Natural killer cell treated with Interleukin-12 subunit alpha and Interleukin-12 subunit beta and Interleukin-15 and Interleukin-18, amount 100 ng/mL, for 72 hours (primary cell): ENCODE data around the gene DNAJB5. TPM values are rescaled to one million over a fixed set of nuclear protein-coding genes. Genes with fewer than 3 reads are reported as not detected.
A peak's percentile ranks its signal among the peaks of the same experiment; 100 is the strongest.
"Not testable (repeated sequence)": the region's sequence is repeated elsewhere in the genome, so short reads cannot be mapped to it uniquely, and the experiment has no call there.

Experiments
- ATAC-seq, 2 donors: fragments of 150-1000 bp; cut with Tn5 transposase in 1 of 2; sonication (Bioruptor Pico), chemical (Tn5 transposase) in 1 of 2; 2 replicates each; pipeline ENCODE4 v1.10.0; 2021
- DNase-seq: peaks from one replicate; pipeline ENCODE4 v3.0.0; 2022; ENCODE audit warnings: low spot score
- H3K27ac Mint-ChIP-seq, 2 donors: 1 replicate in 1 of 2; 2 replicates in 1 of 2; pipeline ENCODE4 v1.8.0; 2022; ENCODE audit warnings: mixed read lengths in 2 of 2, mild to moderate bottlenecking in 1 of 2, moderate library complexity in 1 of 2
- H3K27me3 Mint-ChIP-seq, 2 donors: 1 replicate in 1 of 2; 2 replicates in 1 of 2; pipeline ENCODE4 v1.8.0; 2022; ENCODE audit warnings: mixed read lengths in 2 of 2
- H3K36me3 Mint-ChIP-seq: one replicate; pipeline ENCODE4 v1.8.0; 2022; ENCODE audit warnings: mixed read lengths
- H3K4me1 Mint-ChIP-seq, 2 donors: 1 replicate in 1 of 2; 2 replicates in 1 of 2; pipeline ENCODE4 v1.8.0; 2022; ENCODE audit warnings: low read depth in 2 of 2, mixed read lengths in 2 of 2, mild to moderate bottlenecking in 1 of 2
- H3K4me3 Mint-ChIP-seq: one replicate; pipeline ENCODE4 v1.8.0; 2022; ENCODE audit warnings: mixed read lengths
- H3K9me3 Mint-ChIP-seq: 2 replicates; pipeline ENCODE4 v1.8.0; 2022; ENCODE audit warnings: mixed read lengths
- total RNA-seq, 2 donors: library from RNA; stranded (reverse); gene quantifications; one replicate each; pipeline ENCODE4 v1.2.3, GENCODE V29; 2022

Gene DNAJB5
- 1 to 10 TPM; 1.7 to 5.0 TPM for total RNA-seq

DNA sequence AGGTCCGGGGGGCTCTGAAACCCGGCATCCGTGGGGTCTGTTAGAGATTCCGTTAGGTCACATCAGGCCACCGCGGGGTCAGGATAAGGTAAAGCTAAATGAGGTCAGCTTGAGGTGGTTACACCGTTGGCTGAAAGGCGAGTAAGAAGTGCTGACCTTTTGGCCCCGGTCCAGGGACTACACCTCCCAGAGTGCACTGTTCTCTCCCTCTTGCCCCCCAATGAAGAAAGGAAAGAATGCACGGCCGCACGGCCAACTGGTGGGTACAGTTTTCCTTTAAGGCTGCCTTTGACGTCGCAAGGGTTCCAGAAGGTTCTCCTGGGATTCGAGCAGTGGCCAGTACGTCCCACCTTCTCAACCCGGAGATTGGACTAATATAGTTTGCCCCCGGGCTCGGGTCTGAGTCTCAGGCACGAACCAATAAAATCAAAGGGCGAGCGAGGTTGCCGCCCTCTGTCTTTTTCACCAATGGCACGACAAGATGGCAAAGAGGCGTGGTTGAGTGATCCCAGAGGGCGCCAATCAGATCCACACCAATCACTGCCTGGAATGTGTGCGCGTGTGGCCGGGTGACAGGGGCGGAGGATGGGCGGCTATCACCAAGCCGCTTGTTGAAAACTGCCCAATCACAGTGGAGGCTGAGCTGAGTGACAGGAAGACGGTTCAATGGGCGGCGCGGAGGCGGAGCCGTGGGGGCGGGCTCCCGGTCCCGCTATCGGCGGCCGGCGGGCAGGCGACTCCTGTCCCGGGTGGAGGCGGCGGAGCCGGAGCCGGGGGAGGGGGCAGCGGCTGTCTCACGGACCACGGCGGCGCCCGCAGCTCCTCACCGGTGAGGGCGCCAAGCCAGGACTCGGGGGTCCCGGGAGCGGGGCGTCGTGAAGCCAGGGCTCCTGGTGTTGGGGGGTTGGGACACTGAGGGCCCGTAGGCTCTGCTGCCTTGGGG is at the start of gene DNAJB5:
TSS of gene DNAJB5 (plus strand) at position 743 of the 943 bp plus-strand sequence. CDS start 886 bp downstream, outside the sequence.
- Mint-ChIP-seq H3K27ac (peak within 1 kb of the TSS; percentile 70 to 88), H3K4me3 (peak within 1 kb of the TSS; percentile 99), H3K27me3 (peaks cover 0 to 9% of the 10 kb centered on the region in 2 donors), H3K9me3 (no peaks in the 10 kb centered on the region), H3K4me1 (peaks cover 42 to 45% of the 10 kb centered on the region in 2 donors), H3K36me3 (no peaks in the 10 kb centered on the region)
- DNase-seq, result peak; percentile 98
- peak; percentile 99 for ATAC-seq

DNA sequence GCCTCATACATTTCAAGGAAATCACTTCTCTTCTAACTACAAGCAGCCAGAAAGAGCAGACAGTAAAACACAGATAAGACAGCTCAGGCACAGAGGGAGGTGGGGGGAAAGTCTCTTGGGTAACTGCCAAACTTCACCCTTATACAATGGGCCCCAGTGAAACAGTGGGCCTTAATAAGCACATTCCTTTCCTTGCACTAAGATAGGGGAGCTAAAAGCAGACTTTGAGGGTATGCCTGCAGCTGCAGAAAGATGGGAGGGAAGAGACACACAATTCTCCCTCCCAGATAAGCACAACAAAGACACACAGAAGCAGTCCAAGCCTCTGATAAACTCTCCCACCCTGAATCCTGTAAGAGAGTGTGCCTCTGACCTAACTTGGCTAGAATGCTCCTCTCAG is 49.6 kb upstream of the DNAJB5 start:
- H3K36me3 Mint-ChIP-seq, DNase-seq, H3K27ac Mint-ChIP-seq, ATAC-seq, H3K27me3 Mint-ChIP-seq, H3K4me3 Mint-ChIP-seq, H3K4me1 Mint-ChIP-seq, H3K9me3 Mint-ChIP-seq: not testable (repeated sequence)

DNA sequence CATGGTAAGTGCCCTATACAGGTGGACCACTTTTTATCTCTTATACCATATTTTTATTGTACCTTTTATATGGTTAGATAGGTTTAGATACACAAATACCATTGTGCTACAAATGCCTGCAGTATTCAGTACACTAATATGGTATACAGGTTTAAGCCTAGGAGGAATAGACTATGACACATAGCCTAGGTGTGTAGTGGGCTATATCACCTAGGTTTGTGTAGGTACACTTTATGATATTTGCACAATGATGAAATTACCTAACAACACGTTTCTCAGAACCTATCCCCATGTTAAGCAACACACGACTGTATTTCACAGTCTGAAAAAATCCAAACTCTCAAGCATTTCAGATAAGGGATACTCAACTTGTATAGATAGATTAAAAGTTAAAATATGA is 41.1 kb upstream of the DNAJB5 start:
- Mint-ChIP-seq H3K4me3 (no peak overlapping the region), H3K27ac (no peak overlapping the region), H3K27me3 (peaks cover 28 to 29% of the 10 kb centered on the region in 2 donors), H3K4me1 (no peaks in the 10 kb centered on the region), H3K36me3 (no peaks in the 10 kb centered on the region), H3K9me3 (no peaks in the 10 kb centered on the region)
- DNase-seq, result no peak
- ATAC-seq, result no peak

DNA sequence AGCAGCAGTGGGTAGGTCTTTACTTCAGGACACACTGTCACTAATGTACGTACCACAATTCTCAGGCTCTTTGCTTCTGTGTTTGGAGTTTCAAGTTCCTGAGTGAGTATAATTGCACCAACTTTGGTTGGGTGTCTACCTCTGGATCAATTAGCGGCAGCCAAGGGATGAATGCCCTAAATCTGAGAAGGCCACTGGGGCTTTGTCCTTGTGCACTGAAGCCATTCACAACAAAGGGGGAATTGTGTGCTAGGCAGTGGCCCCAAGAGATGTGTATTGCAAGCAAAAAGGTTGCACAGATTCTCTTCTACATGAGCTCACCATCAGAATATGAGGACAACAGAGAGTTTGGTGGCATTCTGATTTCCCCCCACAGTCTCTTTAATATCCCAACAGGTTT is 35.3 kb upstream of the DNAJB5 start:
- no peak for ATAC-seq
- H3K27me3 Mint-ChIP-seq, result peaks cover 34 to 38% of the 10 kb centered on the region in 2 donors
- no peak overlapping the region for H3K4me3 Mint-ChIP-seq
- no peaks in the 10 kb centered on the region for H3K36me3 Mint-ChIP-seq
- no peaks in the 10 kb centered on the region for H3K9me3 Mint-ChIP-seq
- H3K27ac Mint-ChIP-seq, result no peak overlapping the region
- no peaks in the 10 kb centered on the region for H3K4me1 Mint-ChIP-seq
- no peak for DNase-seq

DNA sequence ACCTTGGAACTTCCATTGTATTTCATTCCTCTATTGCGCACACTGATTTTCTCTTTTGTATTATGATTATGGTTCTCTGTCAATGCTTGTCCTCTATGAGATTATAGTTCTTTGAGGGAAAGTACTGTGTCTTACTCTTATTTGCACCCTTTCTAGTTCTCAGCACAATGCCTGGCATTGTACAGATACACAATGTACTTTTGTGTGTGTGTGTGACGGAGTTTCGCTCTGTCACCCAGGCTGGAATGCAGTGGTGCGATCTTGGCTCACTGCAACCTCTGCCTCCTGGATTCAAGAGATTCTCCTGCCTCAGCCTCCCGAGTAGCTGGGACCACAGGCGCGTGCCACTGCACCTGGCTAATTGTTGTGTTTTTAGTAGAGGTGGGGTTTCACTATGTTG is 33.5 kb upstream of the DNAJB5 start:
- not testable (repeated sequence) for H3K4me1 Mint-ChIP-seq, ATAC-seq, H3K9me3 Mint-ChIP-seq

DNA sequence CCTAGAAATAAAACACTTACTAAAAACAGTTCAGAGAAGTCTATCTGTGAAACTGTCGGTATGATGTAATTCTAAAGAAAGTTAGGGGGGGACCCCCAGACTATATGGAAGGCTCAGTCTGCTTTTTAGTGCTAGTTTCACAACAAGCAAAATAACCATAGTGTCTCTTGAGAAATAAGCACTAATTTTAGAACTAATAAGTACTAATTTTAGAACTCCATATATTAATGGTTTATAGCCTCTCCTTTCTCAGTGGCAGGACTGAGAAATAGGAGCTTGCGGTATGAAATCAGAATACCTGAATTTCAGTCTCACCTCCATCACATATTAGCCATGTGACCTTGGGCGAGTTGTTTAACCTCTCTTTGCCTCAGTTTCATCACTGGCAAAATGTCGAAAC is 32.9 kb upstream of the DNAJB5 start:
- H3K36me3 Mint-ChIP-seq, result no peaks in the 10 kb centered on the region
- no peaks in the 10 kb centered on the region for H3K4me1 Mint-ChIP-seq
- H3K27me3 Mint-ChIP-seq, result peaks cover 40 to 47% of the 10 kb centered on the region in 2 donors
- DNase-seq, result no peak
- no peaks in the 10 kb centered on the region for H3K9me3 Mint-ChIP-seq
- no peak overlapping the region for H3K27ac Mint-ChIP-seq
- H3K4me3 Mint-ChIP-seq, result no peak overlapping the region
- no peak for ATAC-seq

More for the DNA sequence above, 33.5 kb upstream of the DNAJB5 start:
- peaks cover 42 to 47% of the 10 kb centered on the region in 2 donors for H3K27me3 Mint-ChIP-seq
- not testable (repeated sequence) for H3K36me3 Mint-ChIP-seq, H3K4me3 Mint-ChIP-seq, H3K27ac Mint-ChIP-seq, DNase-seq

DNA sequence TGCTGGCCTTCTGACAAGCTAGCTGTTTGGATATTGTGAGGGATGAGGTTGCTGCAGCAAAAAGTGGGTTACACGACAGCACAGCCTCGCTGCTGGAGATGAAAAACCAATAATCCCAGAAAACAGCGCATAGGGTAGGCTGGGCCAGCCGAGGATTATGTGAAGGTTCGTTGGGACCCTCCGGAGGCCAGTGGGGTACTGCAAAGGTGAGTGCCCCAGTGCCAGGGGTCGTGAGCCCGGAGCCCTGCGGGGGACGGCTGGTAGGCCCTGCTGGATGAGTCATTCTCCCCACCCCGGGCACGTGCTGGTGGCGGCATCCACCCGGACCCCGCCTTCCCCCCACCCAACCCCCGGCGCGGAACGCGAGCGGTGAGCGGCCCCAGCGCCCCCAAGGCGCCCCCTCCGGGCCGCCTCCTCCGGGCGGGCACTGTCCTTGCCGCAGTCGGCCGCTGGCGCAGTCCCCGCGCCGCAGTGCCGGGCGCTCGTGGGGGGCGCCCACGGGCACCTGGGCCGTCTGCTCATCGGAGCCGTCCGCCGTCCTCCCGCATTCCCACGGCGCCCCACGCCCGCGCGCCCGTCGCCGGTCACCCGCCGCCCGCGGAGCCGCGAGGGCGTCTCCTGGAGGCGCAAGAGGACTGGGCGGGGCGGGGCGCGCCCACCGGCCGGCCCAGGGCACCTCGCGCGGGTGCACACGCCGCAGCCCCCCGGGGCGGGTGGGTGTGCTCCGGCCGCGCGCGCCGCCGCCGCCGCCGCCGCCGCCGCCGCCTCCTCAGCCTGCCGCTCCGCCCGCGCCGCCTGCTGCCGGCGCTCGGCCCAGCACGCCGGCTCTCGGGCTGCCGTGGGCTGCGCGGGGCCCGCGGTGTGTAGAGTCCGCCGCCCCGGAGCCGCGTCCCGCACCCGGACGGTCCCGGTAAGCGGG is 31.8 kb upstream of the DNAJB5 start, which contains the start of gene PHF24:
TSS of gene PHF24 (plus strand) at position 794 of the 919 bp plus-strand sequence. CDS start 13,014 bp downstream, outside the sequence.
- H3K27me3 Mint-ChIP-seq, result peaks cover 37 to 46% of the 10 kb centered on the region in 2 donors
- no peaks in the 10 kb centered on the region for H3K9me3 Mint-ChIP-seq
- H3K27ac Mint-ChIP-seq, result no peak within 1 kb of the TSS
- DNase-seq (no peak), ATAC-seq (peak; percentile 73 to 74)
- no peaks in the 10 kb centered on the region for H3K36me3 Mint-ChIP-seq
- peaks cover 0 to 3% of the 10 kb centered on the region in 2 donors for H3K4me1 Mint-ChIP-seq
- H3K4me3 Mint-ChIP-seq, result no peak within 1 kb of the TSS

DNA sequence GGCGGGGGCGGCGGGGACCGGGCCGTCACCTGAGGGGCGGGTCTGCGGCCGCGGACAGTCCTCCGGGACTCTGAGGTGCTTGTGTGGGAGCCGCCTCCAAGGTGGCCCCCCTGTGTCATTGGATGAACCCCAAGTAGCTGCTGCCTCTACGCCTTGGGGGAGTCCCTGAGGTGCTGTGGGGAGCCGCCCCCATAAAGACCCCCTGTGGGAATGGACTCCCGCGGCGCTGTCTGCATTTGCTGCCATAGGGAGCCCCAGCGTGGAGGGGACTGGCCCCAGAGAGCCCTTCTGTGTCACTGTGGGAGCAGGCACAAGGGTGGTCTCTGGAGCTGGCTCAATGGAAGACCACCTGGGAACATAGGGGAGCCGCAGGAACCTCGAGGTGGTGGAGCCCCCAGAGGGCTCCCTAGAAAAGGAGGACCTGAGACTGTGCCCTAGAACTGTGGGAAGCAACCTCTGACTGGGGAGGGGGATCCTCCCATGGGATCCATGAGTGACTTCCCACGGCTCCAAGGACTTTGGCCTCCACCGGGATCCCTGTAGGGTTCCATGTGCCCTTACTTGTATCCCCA is 31.0 kb upstream of the DNAJB5 start:
- ATAC-seq (no peak), DNase-seq (no peak)
- Mint-ChIP-seq H3K27ac (no peak overlapping the region), H3K4me1 (peaks cover 0 to 3% of the 10 kb centered on the region in 2 donors), H3K27me3 (peaks cover 37 to 45% of the 10 kb centered on the region in 2 donors), H3K36me3 (no peaks in the 10 kb centered on the region), H3K9me3 (no peaks in the 10 kb centered on the region), H3K4me3 (no peak overlapping the region)

DNA sequence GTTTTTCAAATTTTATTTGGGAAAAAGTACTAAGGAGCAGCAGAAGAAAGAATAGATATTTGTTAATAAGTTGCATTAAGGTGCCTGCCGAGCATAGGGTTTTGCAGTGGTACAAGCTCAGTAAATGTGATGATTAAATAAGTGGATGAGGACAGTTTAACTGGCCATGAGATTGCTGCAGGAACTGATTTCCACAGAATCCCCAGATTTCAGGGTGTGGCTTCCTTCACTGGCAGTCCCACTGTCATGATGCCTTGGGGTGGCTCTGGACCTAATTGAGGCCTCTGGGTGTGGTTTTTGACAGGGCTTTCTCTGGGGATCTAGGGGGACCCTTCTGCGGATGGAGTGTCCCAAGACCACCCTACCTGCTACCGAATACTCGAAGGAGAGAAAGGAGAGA is 30.1 kb upstream of the DNAJB5 start:
- Mint-ChIP-seq H3K4me3 (no peak overlapping the region), H3K9me3 (no peaks in the 10 kb centered on the region), H3K4me1 (peaks cover 0 to 3% of the 10 kb centered on the region in 2 donors), H3K36me3 (no peaks in the 10 kb centered on the region), H3K27me3 (peaks cover 39 to 53% of the 10 kb centered on the region in 2 donors), H3K27ac (no peak overlapping the region)
- DNase-seq (no peak), ATAC-seq (no peak)

DNA sequence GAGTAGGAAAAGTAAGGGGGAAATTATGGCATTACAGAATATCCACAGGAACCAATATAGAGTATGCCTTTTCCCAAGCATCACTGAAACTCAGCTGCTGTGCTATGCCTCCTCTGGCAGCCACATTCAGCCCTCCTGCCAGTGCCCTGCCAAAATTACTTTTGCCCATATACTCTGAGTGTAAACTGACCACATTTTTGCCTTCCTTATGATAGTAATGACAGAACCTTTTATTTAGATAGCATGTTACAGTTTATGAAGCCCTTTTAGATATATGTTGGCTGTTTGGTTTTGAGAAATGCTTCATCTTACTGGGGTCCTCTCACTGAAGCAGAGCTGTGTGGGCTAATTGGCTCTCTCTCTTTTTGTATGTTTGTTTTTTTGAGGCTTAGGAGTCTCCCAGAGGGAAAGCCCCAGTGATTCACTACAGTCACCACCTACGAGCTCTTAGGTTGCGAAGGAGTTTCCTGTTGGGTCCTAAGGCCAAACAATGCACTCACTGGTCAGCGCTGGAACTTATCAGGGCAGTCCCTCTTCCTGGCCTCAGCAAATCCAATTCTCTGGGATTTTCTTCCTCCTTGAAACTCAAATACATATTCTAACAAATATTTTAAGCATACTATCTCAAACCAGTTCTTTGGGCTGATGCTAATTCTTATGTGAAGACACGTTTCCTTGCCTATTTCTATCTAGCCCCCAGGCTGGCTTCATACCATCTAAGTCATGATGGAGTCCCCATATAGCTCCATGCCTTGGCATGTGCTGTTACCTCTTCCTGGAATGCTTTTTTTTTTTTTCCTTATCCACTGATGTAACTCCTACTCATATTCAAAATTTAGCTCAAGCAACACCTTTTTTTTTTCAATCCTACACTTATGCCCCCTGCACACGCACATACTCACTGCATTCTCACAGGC is 27.7 kb upstream of the DNAJB5 start:
- DNase-seq (no peak), ATAC-seq (peak; percentile 48 to 61)
- Mint-ChIP-seq H3K4me3 (no peak overlapping the region), H3K27me3 (peaks cover 46 to 55% of the 10 kb centered on the region in 2 donors), H3K36me3 (no peaks in the 10 kb centered on the region), H3K9me3 (no peaks in the 10 kb centered on the region), H3K4me1 (peaks cover 0 to 3% of the 10 kb centered on the region in 2 donors), H3K27ac (no peak overlapping the region)

DNA sequence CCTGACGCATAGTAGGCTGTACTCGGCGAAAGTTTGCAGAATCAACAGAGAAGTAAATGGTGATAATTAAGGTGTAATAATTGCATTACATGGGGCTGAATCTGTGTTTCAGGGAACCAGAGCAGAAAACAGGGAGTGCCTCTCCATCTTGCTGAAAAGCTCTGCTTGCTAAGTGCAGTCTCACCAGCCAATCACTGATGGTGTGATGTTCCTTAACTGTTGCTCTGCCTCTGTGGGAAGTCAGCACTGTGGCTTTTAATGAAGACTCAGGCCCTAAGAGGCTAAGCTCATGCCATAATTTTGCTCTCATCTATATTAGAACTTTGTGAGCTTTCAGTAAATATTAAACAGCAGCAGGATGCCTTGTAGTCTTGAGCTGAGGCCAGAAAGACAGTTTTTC is 27.0 kb upstream of the DNAJB5 start:
- H3K4me1 Mint-ChIP-seq, result peaks cover 0 to 3% of the 10 kb centered on the region in 2 donors
- H3K4me3 Mint-ChIP-seq, result no peak overlapping the region
- H3K27ac Mint-ChIP-seq, result no peak overlapping the region
- ATAC-seq, result no peak
- no peaks in the 10 kb centered on the region for H3K9me3 Mint-ChIP-seq
- no peaks in the 10 kb centered on the region for H3K36me3 Mint-ChIP-seq
- DNase-seq, result no peak
- H3K27me3 Mint-ChIP-seq, result peaks cover 47 to 62% of the 10 kb centered on the region in 2 donors

DNA sequence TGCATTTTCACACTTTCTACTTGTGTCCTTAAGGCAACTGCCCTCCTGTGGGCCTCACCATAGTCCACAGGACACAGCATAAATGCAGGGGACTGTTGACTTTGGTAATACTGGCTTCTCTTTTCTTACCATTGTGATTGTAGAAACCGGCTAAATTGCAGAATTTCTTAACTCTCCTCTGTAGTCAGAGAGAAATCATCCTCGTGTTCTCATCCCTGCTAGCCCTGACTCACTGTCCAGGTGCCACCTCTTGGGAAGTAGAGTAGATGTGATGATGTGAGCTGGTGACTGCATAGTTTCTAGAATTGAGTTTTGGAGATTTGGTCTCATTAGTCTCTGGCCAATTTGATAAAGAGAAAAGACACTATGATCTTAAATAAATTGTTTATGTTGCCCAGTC is 26.0 kb upstream of the DNAJB5 start:
- H3K36me3 Mint-ChIP-seq, result no peaks in the 10 kb centered on the region
- H3K4me1 Mint-ChIP-seq, result peaks cover 0 to 3% of the 10 kb centered on the region in 2 donors
- H3K4me3 Mint-ChIP-seq, result no peak overlapping the region
- DNase-seq (no peak), ATAC-seq (no peak)
- H3K27ac Mint-ChIP-seq, result no peak overlapping the region
- peaks cover 50 to 68% of the 10 kb centered on the region in 2 donors for H3K27me3 Mint-ChIP-seq
- H3K9me3 Mint-ChIP-seq, result no peaks in the 10 kb centered on the region
